PC-3 (cell line): ENCODE data around the gene RPAP2. TPM values are rescaled to one million over a fixed set of nuclear protein-coding genes. Genes with fewer than 3 reads are reported as not detected.

Experiments
- total RNA-seq: library from RNA; depleted of rRNA; stranded (reverse); fragments of >200 nt; gene quantifications from 2 replicates; pipeline ENCODE4 v1.2.3, GENCODE V29; 2014; rRNA removed

RPAP2 gene
- total RNA-seq, 1 experiment from 2014 or later, result 4.3 TPM

Other genes starting within 250 kb of the RPAP2 start
- 0.91 TPM in 1 of 2 replicates, not detected in the other for gene SETSIP, start 223.6 kb upstream of the RPAP2 start, total RNA-seq
- gene BTBD8, start 218.7 kb upstream of the RPAP2 start, total RNA-seq, result 2.1 and 3.9 TPM in 2 replicates
- not detected in 2 replicates for gene C1orf146, start 81.1 kb upstream of the RPAP2 start, total RNA-seq
- gene GLMN, start 72 bp upstream of the RPAP2 start, total RNA-seq, result 8.7 and 13.6 TPM in 2 replicates
- gene GFI1, start 187.9 kb downstream of the RPAP2 start, total RNA-seq, result 0.29 and 0.84 TPM in 2 replicates